GM21717 (cell line): ENCODE data around the gene ZBTB16.

ENCODE experiments used
- ATAC-seq: cut with Tn5 transposase; IDR thresholded peaks from one replicate; pipeline ENCODE4 v1.9.1; 2021; ENCODE audit warnings: mild to moderate bottlenecking, moderate library complexity; ENCODE audit not compliant: unreplicated experiment

Gene ZBTB16

GRCh38 chr11:114200351-114201133 is 141.0 kb downstream of the ZBTB16 start:
- ATAC-seq = no peak

- ATAC-seq = no peak
Observed at GRCh38 chr11:114201219-114201618, 141.7 kb downstream of the ZBTB16 start.

DNA sequence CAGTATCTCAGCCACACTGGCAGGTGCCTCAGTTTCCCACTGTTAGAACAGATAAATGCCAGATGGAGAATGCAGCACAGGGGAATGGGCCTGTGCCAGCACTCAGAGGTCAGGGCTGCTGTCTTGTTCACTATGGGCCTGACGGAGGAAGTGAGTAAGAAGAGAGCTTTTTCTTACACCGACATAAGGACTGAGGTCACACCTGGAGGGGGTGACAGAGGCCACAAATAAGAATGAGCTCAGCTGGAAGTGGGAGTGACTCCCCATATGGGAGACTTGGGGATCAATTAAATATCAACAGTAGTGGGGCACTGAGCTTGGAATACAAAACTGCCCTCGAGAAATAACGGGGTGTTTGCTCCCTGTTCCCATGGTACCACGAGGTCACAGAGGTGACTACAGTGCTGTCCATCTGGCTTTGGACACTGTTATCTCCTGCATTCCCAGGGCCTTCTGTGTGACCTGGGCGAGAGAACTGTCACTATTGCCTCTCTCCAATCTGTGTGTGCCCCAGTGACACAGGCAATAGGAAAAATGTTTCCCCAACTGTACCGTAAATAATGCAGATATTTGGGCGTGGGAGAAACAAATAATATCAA is 142.6 kb downstream of the ZBTB16 start:
- ATAC-seq = no peak

DNA sequence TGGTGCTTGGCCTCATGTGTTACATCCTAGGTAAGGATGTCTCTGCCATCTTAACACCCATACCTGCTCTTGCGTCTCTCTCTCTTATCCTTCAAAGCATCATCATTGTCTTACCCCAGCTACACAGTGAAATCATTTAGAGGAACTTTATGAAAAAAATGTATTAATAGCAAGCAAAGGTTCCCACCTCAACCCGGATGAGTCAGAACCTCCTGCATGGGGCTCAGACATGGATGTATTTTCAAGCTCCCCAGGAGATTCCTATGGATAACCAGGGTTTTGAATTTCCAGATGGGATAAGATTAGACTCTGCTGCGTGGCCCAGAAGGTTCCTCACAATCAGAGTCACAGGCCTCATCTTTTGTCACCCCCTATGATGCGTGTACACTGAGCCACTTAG is 147.6 kb downstream of the ZBTB16 start:
- ATAC-seq = no peak

GRCh38 chr11:114208377-114208776 is 148.9 kb downstream of the ZBTB16 start:
- no peak for ATAC-seq

DNA sequence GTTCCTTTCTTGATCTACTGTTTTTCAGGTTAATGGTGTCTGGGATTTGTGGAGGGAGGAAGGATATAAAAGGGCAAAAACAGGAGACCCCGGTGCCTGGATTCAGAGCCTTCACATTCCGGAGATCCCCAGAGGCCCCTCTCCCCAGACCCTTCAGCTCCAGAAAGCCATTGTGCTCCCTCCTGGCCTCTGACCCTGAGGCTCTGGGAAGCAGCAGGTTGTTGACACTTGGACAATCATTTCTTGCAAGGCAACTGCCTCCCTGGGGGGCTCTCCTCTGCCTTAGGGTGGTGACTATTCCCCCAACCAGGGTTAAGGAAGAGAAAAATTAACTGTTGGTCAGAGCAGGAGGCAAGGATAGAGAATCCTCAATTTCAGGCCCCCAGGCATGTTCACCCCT is 149.8 kb downstream of the ZBTB16 start:
- ATAC-seq = no peak

- ATAC-seq = no peak
Observed at GRCh38 chr11:114209904-114210303, 150.4 kb downstream of the ZBTB16 start.

DNA sequence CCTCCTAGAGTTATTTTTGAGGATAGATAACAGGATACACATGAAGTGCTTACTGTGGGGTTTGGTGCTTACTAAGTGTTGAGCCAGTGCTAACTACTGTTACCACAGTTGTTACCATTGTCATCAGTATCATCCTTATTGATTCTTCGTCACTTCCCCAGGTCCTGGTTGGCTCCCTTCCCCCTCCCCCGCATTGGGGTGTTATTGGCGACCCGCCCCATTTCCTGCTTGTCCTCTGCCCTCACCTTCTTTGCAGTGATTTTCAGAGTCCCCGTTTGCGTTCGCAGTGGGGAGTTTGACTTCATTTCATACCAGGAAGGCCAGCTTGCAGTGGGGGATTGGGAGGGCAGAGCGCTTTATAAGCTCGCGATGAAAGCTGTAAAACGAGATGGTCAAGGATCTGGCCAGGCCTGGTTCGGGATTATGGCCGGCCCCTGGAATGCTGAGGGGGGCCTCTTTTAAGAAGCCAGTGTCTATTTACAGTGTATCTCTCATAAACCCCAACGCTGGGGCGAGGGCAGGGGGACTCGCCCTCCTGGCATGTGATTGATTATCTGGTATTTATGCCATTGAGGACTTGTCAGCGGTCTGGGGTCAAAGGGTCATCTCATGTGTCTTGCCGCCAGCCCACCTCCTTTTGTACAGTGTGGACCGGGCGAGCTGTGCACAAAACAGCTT is 152.1 kb downstream of the ZBTB16 start:
- ATAC-seq = no peak

GRCh38 chr11:114213622-114214021 is 154.1 kb downstream of the ZBTB16 start:
- ATAC-seq = no peak

DNA sequence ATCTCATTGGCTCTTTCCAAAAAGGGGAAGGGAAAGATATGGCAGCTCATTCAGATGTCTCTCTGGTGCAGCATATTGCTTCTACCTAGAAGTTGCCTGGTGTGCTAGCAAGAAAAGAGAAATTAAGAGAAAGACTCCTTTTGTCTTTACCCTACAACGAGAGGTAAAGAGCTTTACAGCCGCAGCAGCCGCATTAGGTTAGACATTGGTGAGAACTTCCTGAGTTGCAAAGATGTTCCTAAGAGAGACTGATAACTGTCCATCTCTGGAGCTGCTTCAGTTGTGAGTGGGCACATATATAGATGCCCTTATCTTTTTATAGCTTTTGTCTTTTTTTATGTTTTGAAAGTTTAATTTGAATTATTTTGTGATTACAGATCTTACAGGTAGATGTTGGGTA is 155.9 kb downstream of the ZBTB16 start:
- ATAC-seq = no peak

GRCh38 chr11:114215871-114216795 is 156.6 kb downstream of the ZBTB16 start:
- ATAC-seq = no peak

- no peak for ATAC-seq
Observed at GRCh38 chr11:114216796-114217180, 157.3 kb downstream of the ZBTB16 start.

GRCh38 chr11:114218508-114218907 is 159.0 kb downstream of the ZBTB16 start:
- ATAC-seq = no peak

DNA sequence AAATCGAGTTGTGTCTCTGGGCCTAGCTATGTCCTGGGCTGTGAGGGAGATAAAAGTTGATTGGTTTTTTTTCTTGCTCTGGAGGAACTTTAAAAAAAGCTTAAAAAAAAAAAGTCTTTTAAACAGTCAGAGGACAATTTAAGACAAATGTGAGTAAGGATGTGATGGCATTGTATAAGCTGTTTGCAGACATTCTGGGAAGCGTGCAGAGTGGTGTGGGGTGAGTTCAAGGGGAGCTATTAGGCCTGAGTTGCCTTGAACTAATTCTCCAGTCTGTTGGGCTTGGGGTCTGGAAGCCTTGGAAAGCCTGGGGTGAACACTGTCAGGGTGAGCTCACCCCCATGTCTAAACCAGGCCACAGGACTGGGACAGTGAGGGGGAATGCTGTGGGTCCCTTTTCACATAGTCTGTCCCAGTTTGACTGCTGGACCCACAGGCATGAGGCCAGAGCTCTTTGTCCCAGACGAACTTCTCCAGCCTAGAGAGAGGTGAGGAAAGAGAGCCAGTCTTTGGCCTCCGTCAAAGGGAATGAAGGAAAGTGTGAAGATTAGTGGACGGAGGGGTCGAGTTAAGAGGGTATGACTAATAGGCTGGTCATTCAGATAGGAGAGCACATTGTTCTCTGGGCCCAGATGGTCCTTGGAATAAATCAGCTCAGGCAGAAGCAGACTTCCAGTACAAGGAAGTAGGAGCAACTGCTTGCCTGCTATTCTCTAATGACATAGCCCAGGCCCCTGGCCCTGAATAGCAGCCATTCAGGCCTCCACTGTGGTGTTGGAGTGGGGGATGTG is 160.2 kb downstream of the ZBTB16 start:
- ATAC-seq = no peak

GRCh38 chr11:114221037-114221436 is 161.5 kb downstream of the ZBTB16 start:
- ATAC-seq = no peak

GRCh38 chr11:114225661-114226060 is 166.2 kb downstream of the ZBTB16 start:
- no peak for ATAC-seq

DNA sequence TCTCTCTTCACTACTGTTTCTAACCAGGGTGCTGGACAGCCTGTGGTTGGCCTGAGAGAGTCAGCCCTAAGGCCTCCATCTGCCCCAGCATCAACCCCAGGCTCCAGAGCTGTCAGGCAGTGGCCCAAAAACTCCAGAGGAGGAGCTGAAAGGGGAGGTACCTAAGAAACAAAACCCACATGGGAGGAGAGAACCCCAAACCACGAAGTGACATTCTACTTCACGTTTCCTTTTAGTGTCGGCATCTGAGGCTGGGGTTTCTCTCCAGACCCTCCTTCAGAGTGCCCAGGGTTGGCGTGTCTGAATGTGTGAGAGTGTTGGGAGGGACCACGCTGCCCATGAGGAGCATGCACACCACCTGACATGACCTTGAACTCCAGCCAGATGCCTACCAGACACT is 166.8 kb downstream of the ZBTB16 start:
- ATAC-seq = no peak

DNA sequence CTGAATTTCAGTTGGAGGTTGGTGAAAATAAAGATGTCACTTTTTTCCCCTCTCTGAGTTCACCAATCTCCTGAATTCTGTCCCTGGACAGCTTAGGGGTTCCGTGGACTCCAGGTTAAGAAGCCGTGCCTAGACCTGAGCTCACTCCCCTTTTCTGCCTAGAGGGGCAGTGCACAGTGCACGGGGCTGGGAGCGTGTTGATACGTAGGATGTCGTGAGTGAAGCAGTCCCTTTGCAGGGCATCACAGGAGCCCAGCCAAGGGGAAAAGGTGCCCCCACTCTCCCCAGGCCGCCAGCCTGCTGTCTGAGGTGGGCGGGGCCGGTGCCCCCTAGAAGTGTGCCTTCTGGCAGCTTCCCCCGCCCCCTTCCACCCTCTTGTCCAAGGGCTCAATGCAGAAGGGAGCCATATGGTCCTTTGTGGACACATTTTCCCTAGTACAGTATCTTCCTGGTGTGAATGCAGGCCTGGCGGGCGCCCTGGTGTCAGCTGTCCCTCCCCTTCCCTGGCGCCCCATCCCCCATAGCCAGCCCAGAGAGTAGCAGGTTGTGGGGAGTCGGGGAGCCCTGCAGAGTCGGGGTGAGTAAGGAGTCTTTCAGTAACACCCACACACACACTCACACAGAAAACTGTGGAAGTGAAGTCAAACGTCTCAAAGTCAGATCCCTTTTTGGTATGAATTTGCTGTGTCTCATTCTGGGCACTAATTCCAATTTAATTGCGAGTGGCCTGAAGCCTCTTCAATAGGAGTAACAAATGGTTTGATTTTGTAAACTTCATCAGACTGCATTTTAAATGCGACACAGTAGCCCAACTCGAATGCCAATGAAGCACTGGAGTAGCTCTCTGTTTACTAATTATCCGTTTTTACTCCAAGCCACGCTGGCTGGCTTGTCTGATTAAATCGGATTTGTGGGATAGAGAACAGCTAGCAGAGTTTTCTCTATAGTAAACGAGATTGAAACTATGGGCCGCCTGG is 169.2 kb downstream of the ZBTB16 start:
- ATAC-seq = no peak

DNA sequence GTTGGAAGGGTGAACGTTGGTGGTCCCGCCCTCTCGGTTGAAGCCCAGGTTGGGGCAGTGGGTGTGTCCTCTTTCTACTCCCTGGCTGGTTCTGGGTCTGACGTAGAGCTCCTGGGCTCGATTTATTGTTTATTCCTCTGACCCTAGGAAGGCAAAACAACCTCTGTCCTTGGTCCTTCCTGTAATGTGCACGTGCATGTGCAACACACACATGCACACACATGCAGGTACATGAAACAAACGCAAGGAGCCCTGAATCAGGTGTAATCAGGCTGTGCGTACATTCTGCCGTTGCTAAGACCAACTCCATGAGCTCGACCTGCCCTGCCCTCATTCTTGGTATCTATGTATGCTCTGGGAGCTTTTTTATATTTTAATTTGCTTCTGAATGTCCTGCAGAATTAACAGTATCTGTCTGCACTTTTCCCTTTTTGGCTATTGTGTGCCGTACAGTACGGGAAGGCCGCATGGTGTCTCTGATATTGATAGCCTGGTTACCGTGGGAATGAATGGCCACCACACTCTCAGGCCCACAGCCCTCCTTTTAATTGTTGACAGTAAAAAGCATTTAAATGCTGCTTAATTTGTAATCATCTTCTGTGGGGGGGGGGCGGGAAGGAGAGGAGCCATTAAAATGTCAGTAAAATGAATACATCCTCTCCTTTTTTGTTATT is 170.7 kb downstream of the ZBTB16 start:
- no peak for ATAC-seq
